Astrocyte (in vitro differentiated cells and primary cell): Measurements from ENCODE around the gene BCAR1. TPM values are rescaled to one million over a fixed set of nuclear protein-coding genes. Genes with fewer than 3 reads are reported as not detected.

Source experiments
- DNase-seq: peaks from one replicate; pipeline ENCODE4 v3.0.0-alpha.2; 2010; ENCODE audit warnings: low read depth
- FAIRE-seq: peaks from 2 replicates; lab custom pipeline; 2011; peaks lifted over from hg19 to GRCh38; lab: Jason Lieb, UNC
- H2AFZ ChIP-seq: 2 replicates; pipeline ENCODE4 v1.6.0; 2012; ENCODE audit warnings: low read depth, low read length, inconsistent platforms
- H3K27ac ChIP-seq: 2 replicates; pipeline ENCODE4 v1.5.1; 2011; ENCODE audit warnings: low read depth, low read length, inconsistent platforms
- H3K27me3 ChIP-seq: 2 replicates; pipeline ENCODE4 v1.6.0; 2011; ENCODE audit warnings: low read length, inconsistent platforms; ENCODE audit not compliant: insufficient read depth
- H3K36me3 ChIP-seq: 2 replicates; pipeline ENCODE4 v1.5.1; 2011; ENCODE audit warnings: low read length, inconsistent platforms; ENCODE audit not compliant: insufficient read depth
- H3K4me1 ChIP-seq: 2 replicates; pipeline ENCODE4 v1.5.1; 2011; ENCODE audit warnings: low read length, inconsistent platforms; ENCODE audit not compliant: insufficient read depth
- H3K4me2 ChIP-seq: 2 replicates; pipeline ENCODE4 v1.6.0; 2012; ENCODE audit warnings: low read length, inconsistent platforms
- H3K4me3 ChIP-seq: 2 replicates; pipeline ENCODE4 v1.5.1; 2011; ENCODE audit warnings: low read depth, mild to moderate bottlenecking, low read length, inconsistent platforms; ENCODE audit not compliant: insufficient read depth
- H3K79me2 ChIP-seq: 2 replicates; pipeline ENCODE4 v1.6.0; 2012; ENCODE audit warnings: mild to moderate bottlenecking, low read length, inconsistent platforms; ENCODE audit not compliant: insufficient read depth
- H3K9ac ChIP-seq: 2 replicates; pipeline ENCODE4 v1.6.0; 2012; ENCODE audit warnings: mild to moderate bottlenecking, low read length, inconsistent platforms
- H3K9me3 ChIP-seq: 2 replicates; pipeline ENCODE4 v1.5.1; 2012; ENCODE audit warnings: low read depth, mild to moderate bottlenecking, low read length, inconsistent platforms; ENCODE audit not compliant: insufficient read depth
- H4K20me1 ChIP-seq: 2 replicates; pipeline ENCODE4 v1.6.0; 2012; ENCODE audit warnings: low read length, inconsistent platforms; ENCODE audit not compliant: insufficient read depth
- H3K27ac Mint-ChIP-seq: one replicate; pipeline ENCODE4 v1.8.0; 2021; ENCODE audit warnings: mild to moderate bottlenecking, mixed read lengths; ENCODE audit not compliant: unreplicated experiment
- H3K27me3 Mint-ChIP-seq: one replicate; pipeline ENCODE4 v1.8.0; 2021; ENCODE audit warnings: low read depth, mixed read lengths; ENCODE audit not compliant: unreplicated experiment
- H3K36me3 Mint-ChIP-seq: one replicate; pipeline ENCODE4 v1.8.0; 2021; ENCODE audit warnings: low read depth, mixed read lengths; ENCODE audit not compliant: unreplicated experiment
- H3K4me1 Mint-ChIP-seq: one replicate; pipeline ENCODE4 v1.8.0; 2021; ENCODE audit warnings: low read depth, mixed read lengths; ENCODE audit not compliant: unreplicated experiment
- H3K4me3 Mint-ChIP-seq: one replicate; pipeline ENCODE4 v1.8.0; 2021; ENCODE audit warnings: mild to moderate bottlenecking, moderate library complexity, mixed read lengths; ENCODE audit not compliant: unreplicated experiment
- H3K9me3 Mint-ChIP-seq: one replicate; pipeline ENCODE4 v1.8.0; 2021; ENCODE audit warnings: mild to moderate bottlenecking, mixed read lengths; ENCODE audit not compliant: unreplicated experiment
- CTCF ChIP-seq: IDR thresholded peaks from 2 replicates; pipeline ENCODE4 v1.5.1; 2011; ENCODE audit warnings: low read depth, mild to moderate bottlenecking, inconsistent platforms, low read length, moderate library complexity; ENCODE audit not compliant: insufficient read depth
- EZH2 ChIP-seq: IDR thresholded peaks from 2 replicates; pipeline ENCODE4 v1.6.1; 2012; ENCODE audit warnings: mild to moderate bottlenecking, low read length, inconsistent platforms; ENCODE audit not compliant: insufficient read depth
- total RNA-seq: library from RNA; stranded (reverse); gene quantifications from 2 replicates; pipeline ENCODE4 v1.2.1, GENCODE V29; 2021

The BCAR1 gene
- total RNA-seq, 1 donor from 2014 or later, result 296 TPM

DNA sequence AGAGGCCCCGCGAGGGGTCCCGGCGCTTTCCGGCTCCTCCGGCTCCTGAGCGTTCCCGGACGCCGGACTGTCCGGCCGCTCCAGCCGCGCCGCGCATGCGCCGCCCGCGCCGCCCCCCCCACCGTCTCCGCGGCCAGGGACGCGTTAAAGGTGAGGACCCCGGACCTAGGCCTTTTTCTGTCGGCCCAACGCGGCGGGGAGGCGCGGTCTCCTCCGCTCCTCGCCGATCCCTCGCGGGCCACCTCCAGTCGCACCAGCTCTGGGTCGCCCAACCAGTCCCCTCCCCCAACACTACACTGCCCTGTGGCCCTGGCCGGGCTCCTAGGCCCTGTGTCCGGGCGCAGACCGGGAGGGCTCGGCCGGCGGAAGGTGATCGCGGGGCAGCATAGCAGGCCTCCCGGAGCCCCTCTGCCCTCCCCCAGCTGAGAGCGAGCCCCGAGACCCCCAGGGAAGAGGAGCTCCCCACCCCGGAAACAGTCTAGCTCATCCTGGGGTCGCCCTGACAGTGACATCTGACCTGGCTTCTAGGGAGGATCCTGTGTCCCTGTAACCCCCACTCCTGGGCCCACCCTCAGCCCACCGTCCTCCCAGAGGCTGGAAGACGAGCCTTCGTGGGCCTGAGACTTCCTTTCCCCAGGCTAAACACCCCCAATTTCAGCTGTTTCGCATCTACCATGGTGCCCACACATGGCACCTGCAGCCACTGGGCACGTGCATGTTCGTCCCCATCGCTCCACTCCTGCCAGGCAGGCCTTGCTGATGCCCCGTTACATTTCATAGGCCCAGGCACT lies 14.7 kb upstream of the BCAR1 start:
- Mint-ChIP-seq H3K9me3 (no peaks in the 10 kb centered on the region), H3K27ac (peak overlapping the region; percentile 87), H3K27me3 (no peaks in the 10 kb centered on the region), H3K4me1 (peaks cover 26% of the 10 kb centered on the region), H3K4me3 (peak overlapping the region; percentile 84), H3K36me3 (peaks cover 10% of the 10 kb centered on the region)
- TF ChIP-seq CTCF (no peak), EZH2 (no peak)
- peak overlapping the region; percentile 94 for H2AFZ ChIP-seq
- peaks cover 39% of the 10 kb centered on the region for H4K20me1 ChIP-seq
- H3K79me2 ChIP-seq, result peaks cover 55% of the 10 kb centered on the region
- no peaks in the 10 kb centered on the region for H3K9me3 ChIP-seq
- peak overlapping the region; percentile 100 for H3K9ac ChIP-seq
- H3K36me3 ChIP-seq, result no peaks in the 10 kb centered on the region
- FAIRE-seq (no peak), DNase-seq (no peak)
- peak overlapping the region; percentile 98 for H3K4me2 ChIP-seq
- peak overlapping the region; percentile 92 for H3K27ac ChIP-seq
- peaks cover 40% of the 10 kb centered on the region for H3K4me1 ChIP-seq
- H3K4me3 ChIP-seq, result peak overlapping the region; percentile 89
- no peaks in the 10 kb centered on the region for H3K27me3 ChIP-seq

DNA sequence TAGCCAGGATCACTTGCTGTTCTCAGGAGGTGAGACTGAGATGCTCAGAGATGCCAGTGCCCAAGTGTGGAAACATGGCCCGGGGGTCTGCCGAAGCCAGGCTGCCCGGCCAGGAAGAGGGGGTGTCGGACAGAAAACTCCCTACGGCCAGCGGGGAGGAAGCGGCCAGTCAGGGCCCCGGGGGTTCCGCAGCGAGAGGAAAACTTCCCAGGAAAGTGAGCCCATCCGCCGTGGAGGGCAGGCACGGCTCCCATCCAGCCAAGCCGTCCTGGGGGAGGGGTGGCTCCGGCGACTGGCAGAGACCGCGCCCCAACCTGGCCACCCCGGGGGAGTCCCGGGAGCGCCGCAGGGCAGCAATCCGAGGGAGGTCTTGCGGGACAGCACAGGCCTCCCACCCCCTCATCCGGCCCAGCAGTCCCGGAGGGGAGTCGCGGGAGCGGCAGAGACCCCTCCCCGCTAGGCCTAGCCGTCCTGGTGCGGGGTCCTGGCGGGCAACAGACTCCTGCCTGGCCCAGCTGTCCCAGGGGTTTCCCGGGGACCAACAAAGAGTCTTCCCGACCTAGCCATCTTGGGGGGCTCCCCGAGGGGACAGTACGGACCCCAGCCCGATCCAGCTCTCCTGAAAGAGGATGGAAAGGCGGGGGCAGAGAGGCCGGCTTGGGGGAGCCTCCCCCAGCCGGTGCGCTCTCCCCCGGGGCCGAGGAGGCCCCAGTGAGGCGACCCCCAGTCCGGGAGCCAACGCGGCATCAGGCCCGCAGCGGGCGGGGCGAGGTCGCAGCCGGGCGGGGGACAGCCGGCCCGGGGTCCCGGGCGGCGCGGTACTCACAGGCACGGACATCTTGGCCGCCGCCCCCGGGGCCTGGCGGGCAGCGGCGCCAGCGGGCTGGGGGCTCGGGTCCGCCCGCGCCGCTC lies 13.8 kb upstream of the BCAR1 start:
- Mint-ChIP-seq H3K27me3 (no peaks in the 10 kb centered on the region), H3K4me3 (peak overlapping the region; percentile 92), H3K36me3 (peaks cover 10% of the 10 kb centered on the region), H3K27ac (peak overlapping the region; percentile 91), H3K4me1 (peaks cover 33% of the 10 kb centered on the region), H3K9me3 (no peaks in the 10 kb centered on the region)
- no peak for DNase-seq
- Histone ChIP-seq H3K9me3 (no peaks in the 10 kb centered on the region), H4K20me1 (peaks cover 48% of the 10 kb centered on the region), H3K4me3 (peak overlapping the region; percentile 89), H2AFZ (peak overlapping the region; percentile 94), H3K4me2 (peak overlapping the region; percentile 98), H3K79me2 (peaks cover 64% of the 10 kb centered on the region), H3K4me1 (peaks cover 40% of the 10 kb centered on the region), H3K9ac (peak overlapping the region; percentile 100), H3K27ac (peak overlapping the region; percentile 92), H3K27me3 (no peaks in the 10 kb centered on the region), H3K36me3 (no peaks in the 10 kb centered on the region)
- TF ChIP-seq EZH2 (no peak), CTCF (no peak)
- FAIRE-seq, result no peak
